GM21367 (cell line): ENCODE measurements around the gene MYO18A.
"Not testable (repeated sequence)": the region's sequence is repeated elsewhere in the genome, so short reads cannot be mapped to it uniquely, and the experiment has no call there.

Experiments
- ATAC-seq: cut with Tn5 transposase; IDR thresholded peaks from one replicate; pipeline ENCODE4 v1.9.1; 2021; ENCODE audit not compliant: unreplicated experiment

The MYO18A gene

DNA sequence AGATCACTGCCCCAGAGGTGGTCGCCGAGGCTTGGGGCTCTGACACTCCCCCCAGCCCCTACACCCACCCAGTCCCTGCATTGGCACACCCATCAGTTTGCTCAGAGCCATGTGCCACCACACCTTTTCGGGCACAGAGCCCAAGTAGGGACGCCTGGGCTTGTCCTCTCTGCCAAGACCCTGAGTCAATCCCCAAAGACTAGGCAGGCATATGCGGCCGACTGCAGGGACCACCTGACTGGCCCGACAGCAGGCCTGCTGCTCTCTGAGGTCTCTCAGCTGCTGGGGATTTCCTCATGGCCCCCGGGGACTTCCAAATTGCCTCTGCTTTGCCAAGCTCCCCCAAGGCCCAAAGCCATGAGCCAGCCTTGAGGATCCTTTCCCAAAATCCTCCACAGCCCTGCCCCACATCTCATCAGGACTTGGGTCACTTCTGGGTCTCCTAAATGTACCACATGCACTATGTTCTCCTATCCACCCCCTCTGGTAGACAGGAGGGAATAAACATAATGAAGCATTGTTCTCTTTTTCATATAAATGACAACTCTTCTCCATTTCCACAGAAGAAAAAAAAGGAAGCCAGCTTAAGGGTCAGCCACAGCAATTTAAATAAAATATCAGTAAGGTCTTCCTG lies 30.6 kb downstream of the MYO18A start:
- ATAC-seq = no peak

DNA sequence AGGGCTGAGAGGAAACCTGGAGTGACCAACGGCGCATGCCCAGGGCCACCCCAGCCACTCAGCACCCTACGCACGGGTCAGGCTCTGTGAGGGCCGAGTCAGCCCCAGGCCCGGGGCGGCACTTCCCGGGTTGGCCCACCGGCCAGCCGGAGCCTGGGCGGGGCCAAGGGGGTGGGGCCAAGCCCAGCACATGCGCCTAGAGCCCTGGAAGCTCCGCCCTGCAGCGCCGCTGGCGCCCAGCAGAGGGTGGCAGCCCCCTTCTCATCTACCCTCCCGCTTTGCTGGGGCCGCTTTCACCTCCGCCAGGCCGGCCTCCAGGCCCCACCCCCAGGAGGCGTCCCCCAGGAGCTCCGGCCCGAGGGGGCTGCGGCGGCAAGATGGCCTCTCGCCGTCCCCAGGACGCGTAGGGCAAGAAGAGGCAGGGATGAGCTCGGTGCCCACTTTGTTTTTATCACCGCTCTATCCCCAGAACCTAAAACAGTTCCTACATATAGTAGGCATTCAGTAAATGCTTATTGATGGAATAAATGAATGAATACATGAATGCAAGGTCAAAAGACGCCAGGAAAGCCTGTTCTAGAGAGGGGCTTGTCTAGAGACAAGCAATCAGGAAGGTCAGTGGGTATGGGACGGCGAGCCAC lies 31.3 kb downstream of the MYO18A start:
- peak; percentile 67 for ATAC-seq

DNA sequence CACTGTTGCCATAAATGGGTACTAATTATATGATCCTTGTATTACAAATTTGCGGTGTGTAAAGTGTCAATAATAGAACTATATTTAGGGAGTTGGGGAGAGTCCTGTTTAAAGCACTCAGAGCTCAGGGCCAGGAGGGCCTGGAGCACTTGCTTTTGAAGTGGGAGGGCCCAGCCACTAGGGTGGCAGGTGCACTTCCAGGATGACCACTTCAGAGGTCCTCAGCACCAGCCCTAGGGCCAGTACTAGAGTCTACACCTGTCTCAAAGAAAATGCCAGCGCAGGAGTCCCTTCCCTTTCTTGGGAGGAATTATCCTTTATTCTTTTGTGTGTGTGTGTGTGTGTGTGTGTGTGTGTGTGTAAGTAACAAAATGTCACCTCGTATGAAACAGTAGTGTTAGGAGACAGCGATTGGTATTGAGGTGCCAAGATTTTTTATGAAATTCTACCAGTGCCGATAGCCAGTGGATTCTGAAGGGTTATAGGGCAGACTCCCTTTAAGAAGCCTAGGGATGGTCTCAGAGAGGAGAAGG lies 31.9 kb downstream of the MYO18A start:
- ATAC-seq = no peak

DNA sequence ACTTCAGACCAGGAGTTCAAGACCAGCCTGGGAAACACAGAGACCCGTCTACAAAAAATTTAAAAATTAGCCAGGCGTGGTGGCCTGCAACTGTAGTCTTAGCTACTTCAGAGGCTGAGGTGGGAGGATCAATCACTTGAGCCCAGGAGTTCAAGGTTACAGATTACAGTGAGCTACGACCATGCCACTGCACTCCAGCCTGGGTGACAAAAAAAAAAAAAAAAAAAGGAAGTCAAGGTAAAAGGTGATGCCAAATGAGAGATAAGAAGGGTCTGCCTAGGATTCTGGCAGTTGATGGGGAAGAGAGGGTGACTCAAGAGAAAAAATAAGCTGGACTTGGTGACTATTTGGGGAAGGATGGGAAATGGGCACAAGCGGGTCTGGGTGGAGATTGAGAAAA lies 32.5 kb downstream of the MYO18A start:
- no peak for ATAC-seq

DNA sequence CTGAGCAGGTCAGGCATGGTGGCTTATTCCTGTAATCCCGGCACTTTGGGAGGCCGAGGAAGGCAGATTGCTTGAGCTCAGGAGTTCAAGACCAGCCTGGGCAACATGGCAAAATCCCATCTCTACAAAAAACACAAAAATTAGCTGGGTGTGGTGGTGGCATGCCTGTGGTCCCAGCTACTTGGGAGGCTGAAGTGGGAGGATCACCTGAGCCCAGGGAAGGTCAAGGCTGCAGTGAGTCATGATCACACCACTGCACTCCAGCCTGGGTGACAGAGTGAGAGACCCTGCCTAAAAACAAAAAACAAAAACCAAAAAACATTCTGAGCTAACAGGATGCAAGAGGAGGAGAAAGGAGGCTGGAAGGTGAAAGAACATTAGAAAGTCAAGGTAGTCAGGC lies 33.0 kb downstream of the MYO18A start:
- not testable (repeated sequence) for ATAC-seq

DNA sequence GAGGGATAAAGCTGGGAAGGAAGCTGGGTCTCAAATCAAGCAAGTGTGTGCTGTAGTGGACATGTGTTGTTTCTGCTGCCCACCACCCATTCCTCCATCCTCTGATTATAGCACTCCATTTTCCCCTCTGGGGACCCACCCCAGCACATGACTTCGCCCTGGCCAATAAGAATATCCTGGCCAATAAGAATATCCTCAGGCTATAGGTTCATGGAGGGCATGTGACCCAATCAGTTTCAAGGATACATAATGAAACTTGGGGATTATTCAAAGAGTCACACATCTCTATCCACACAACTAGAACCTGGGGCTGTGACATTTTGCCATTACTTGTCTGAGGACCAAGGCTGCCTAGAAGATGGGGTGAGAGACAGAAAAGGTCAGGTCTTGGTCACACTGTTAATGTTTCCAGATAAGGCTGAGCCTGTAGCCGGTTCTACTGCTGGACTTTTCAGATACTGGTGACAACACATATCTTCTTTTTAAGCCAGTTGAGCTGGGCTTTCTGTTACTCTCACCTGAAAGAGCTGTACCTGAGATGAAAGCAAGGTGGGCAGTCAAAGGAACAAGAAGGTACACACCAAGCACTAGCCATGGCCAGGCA lies 33.7 kb downstream of the MYO18A start:
- no peak for ATAC-seq

DNA sequence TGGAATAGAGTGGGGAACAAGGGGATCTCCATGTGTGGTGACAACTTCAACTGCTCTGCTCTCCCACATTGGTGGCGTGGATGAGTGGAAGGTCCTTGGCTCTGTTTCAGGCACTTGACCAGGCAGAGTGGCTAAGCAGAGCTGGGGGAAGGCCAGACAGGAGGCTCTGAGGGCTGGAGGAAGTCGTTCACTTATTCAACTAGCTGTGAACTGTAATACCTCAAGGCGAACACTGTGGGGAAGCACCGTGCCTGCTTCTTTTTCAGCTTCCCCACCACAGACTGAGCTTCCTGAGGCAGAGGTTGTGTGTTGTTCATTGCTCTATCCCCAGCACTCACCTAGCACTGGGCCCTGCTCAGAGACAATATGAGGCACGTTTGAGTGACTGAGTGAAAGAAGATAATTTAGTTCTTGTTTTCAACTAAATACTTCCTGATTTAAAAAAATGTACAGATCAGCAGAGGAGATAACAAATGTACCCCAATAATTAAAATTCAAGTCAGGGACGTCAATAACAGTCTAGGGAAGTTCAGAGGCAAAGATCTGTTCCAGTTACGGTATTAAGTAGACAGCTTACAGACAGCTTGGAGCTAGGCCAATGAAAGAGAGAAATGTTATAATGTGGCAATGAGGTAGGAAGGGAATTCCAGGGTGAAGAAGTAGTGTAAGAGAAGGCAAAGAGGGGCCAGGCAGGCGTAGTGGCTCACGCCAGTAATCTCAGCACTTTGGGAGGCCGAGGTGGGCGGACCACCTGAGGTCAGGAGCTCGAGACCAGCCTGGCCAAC lies 34.7 kb downstream of the MYO18A start:
- ATAC-seq = no peak

DNA sequence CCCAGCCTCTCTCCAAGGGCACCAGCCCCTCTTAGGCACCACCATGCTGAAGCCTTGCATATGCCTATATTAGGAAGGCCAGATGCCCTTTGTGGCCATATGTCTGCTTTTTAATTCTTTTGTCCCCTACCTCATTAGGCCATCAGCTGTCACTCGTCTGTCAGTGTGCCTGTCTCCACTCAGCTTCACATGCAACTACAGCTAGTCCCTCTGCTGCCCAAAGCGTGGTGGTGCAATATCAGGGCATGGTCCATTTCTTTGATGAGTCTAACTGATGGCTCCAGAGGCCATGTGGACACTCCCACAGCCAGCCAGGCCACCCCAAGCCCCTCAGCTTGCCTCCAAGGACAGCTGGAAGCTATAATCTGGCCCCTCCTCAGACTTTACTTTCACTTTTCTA lies 36.3 kb downstream of the MYO18A start:
- ATAC-seq = no peak

DNA sequence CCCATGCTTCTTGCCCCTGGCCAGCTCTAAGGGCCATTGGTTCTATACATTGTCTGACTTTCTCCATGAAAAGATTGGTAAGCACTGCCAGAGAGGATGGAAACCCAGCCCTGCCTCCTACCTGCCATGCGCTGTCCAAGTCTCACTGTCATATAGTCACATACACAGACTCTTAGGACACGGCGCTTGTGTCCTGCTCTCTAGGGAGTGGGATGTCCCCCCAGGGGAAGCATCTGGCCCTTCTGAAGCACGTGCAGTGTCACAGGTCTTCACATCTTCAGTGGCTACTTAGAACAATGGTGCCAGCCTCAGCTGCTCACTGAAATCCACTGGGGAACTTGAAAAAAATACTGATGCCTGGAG lies 38.7 kb downstream of the MYO18A start:
- no peak for ATAC-seq

DNA sequence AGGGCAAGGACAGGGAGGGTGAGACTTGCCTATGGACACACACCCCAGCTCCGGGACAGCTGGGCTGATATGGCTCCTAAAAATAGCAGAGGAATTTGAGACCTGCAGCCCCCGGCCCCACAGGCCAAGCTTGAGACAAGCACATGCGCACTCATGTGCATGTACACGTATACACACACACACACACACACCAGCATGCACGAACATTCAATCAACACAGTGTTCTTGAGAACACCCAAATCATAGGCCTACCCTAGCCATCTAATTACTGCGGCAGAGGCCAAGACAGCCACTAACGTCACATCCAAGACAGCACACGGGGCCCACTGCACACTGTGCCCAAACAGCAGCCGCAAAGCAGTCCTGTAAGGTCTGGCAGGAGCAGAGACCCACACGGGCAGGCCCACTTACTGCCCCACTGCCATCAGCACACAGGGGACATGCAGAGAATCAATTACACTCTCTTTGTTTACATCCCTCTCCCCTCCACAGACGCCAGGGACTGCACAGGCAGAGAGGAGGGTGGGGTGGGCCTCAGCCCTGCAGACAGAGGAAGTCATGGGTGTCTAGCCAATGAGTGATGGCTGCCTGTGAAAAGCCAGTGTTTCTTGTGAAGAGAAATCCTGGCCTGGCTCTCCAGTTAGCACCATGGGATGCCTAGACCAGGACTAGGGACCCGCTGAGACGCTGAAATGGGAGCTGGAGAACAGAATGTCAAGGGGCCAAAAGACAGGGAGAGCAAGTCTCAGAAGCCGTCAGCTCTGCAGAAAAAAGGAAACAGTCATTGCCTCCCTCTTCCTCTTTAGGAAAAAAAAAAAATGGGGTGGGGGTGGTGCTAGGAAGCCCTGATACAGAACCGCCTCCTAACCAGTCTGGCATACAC lies 39.3 kb downstream of the MYO18A start:
- no peak for ATAC-seq

DNA sequence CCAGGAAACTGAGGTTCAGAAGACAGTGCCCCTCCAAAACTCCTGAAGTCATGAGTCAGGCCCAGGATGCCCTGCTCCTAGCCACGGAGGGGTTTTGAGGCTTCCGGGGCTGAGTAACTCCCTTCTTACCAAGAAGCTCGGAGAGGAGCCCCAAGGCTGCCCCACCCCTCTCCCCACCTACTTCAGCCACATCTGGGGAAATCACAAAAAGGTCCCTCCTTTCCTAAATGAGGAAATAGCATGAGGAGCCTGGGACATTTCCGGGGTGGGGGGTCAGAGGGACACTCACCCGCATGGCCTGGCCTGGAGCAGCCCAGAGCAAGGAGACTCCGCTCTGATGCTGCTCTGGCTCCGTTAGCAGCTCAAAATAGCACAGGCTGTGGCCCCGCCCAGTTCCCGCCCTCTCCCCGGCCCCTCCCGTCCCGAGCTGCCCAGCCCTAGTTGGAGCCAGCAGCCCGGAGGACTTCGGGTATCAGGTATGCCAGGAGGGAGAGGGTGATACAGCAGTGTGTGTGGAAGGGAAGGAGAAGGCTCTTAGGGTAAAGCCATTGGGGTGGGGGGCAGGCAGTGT lies 40.1 kb downstream of the MYO18A start:
- no peak for ATAC-seq

DNA sequence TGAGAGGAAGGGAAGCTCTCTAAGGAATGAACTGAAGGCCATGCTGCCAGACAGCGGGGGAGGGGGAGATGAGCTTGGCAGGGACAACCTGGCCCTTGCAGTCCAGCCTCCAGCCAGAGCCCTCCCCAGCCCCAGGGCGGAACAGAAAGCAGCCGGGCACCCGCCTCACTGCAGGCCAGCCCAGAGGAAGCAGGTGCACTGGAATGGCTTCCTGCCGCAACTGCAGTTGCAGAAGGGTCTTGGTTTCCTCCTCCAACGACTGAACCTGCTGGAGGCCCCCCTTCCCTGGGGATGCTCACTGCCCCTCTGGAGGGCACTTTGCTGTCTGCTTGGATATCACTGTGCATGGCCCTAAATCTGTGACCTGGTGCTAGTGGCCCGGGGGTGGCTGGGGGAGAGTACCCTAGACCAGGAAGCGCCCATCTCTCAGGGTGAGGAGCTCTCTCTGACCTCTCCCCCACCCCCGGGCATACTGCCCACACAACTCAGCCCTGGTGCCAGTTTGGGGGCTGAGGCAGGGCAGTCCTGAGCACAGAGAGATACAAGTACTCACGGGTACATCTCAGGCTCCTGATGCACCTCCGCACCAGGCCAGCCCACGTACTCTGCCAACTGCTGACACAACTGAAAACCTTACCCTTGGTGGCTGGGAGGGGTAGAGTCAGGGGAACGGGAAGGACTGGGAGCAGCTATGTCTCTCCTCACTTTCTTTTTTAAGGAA lies 41.1 kb downstream of the MYO18A start:
- no peak for ATAC-seq

DNA sequence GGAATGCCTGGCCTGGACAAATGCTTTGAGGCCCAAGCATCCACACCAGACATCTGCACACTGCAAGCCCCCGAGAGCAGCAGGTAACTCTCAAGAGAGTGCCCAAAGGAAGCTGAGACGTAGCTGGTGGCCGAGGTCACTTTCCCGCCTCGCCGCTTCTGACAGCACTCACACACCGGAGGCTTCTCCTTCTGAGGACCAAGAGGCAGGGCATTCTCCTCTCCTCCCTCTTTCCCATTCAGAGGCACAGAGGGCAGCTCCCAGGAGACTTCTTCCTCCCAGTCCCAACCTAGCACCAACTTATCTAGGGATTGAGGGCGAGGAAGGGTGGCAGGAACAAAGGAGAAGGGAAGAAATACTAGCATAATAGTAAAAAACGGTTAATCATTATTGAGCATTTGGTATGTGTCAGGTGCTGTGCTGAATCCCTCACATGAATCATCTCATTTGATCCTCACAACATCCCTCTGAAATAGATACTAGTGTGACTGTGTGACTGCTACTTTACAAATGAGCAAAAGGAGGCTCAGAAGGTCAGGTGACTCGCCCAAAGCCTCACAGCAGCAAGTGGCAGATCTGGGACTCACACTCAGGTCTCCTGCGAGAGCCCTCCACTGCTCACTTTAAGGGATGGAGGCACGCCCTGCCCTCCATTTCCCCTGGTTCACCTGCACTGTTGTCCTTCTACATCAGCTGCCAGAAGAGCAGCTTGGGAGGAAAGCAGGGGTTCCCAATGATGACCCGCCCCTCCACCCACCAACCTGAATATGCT lies 41.8 kb downstream of the MYO18A start:
- ATAC-seq = no peak

DNA sequence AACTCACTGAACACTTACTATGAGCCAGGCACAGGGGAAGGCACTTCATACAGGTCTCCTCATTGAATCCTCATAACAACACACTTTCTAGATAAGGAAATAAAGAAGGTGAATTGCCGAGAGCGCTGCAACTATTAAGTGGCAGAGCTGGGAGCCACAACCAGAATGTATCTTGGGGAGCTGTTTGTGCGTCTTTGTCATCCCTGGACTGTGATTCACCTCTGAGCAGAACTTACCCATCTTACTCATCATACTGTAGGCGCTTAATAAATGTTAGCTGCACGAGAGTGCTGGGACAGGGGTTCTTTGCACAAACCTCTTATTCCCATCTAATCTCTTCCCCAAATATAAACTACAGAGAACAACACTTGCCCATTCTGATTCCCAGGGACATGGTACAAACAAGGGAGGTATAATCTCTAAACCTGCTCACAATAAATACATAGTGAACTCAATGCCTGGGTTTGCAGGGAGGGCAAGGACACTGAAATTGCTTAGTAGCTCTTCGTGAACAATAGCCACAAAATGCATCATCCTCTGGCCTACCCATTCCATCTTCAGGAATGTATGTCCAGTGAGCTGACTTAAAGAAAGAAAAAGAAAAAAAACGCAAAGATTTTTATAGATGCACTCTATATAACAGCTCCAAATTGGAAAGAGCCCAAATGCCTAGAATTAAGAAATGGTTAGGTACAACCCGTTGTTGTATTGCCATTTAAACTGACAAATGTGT lies 43.0 kb downstream of the MYO18A start:
- ATAC-seq = no peak

DNA sequence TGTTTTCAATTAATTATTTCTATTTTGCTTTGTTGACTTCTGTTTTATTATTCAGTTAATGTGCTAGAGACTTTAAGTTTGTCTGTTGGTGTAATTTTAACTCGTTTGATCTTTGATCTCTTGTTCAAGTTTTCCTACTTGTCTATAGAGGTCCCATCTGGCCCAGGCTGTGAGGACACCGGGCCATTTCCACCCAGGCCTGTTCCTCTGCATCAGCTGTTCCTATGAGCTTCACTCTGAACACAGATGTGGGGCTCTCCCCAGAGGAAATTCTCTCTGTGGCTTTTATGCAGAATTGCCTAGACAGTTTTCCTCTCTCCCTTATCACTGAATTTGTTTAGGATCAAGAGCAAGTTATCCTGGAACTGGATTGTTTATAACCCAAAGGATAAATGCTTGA lies 44.7 kb downstream of the MYO18A start:
- ATAC-seq = no peak

DNA sequence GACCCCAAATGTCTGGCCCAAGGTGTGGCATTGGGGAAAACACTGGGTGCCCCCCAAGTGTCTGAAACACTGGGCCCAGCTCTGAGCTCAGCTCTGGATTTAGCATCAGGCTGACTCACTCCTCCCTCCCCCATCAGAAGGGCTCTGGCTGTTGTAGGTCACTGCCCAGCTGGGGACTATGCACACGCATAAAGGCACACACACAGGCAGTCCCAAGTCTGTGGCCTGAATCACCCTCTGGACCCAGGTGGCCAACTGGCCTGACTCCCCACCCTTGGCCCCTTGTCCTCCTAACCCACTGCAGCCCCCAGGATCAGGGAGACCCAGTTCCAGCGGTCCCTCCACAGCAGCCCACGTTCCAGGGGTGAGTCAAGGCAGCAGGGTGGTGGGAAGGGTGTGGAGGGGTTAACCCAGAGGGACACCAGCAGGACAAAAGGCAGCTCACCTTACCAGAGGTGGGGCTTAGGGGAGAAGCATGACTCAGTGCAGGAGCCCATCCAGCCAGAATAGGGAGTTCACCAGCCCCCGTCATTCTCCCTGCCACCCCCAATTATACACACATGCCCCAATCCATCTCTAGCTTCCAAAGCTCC lies 47.0 kb downstream of the MYO18A start:
- ATAC-seq = no peak

DNA sequence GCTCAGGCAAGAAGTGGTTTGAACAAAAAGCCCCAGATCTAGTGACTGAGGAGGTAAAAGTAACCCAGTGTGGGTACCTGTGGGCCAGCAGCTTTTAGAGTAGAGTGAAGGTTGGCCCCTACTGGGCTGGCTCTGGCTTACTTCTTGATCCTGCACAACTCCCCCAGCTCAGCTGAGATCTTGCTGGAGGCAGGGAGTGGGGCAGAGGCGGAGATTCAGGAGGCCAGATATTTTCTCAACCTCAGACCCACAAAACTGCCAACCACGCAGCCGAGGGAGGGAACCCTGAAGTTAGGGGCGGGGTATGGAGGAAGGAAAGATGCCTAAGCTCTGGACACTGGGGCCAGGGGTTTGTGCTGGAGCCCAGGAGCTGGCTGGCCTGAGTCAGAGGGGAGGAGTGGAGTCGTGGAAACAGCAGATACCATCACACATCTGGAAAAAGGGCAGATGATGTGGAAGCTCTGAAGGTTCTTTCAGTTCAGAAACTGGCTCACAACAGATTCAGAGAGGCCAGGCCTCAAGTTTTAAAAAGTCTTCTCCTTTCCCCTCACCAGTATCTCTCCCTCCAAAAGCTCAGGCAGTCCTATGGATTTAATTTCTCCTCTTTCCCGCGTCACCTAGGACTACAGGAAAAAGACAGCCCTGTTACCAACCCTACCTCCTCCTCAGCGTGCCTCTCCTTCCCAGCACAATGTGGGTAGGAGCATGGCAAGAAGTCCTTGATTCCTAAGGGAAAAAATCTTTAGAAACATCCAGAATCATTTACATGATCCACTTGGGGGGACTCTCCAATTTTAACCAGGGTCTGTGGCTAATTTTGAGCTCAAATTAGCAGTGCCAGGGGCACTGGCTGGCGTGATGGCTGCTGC lies 48.1 kb downstream of the MYO18A start:
- no peak for ATAC-seq
